Pancreas (tissue), 10 donors: ENCODE data around the gene RAB5B. TPM values are rescaled to one million over a fixed set of nuclear protein-coding genes. Genes with fewer than 3 reads are reported as not detected.
A peak's percentile ranks its signal among the peaks of the same experiment; 100 is the strongest.

Experiments used
- ATAC-seq, 4 donors: fragments of 200-7000 bp; cut with Tn5 transposase; one replicate each; pipeline versions ENCODE4 v1.8.0 to v1.9.1; 2020; ENCODE audit warnings: mild to moderate bottlenecking in 4 of 4, moderate library complexity in 4 of 4
- DNase-seq, 6 donors: peaks; one replicate each; pipeline ENCODE4 v3.0.0-alpha.2; 2020
- FAIRE-seq: peaks from 2 replicates; lab custom pipeline; 2012; peaks lifted over from hg19 to GRCh38; lab: Jason Lieb, UNC
- H3K27ac ChIP-seq, 4 donors: fragments of 200-600 bp; sonication (generic); 1 replicate in 3 of 4; 2 replicates in 1 of 4; pipeline versions ENCODE4 v1.5.0 to v1.8.0; 2020
- H3K27me3 ChIP-seq, 4 donors: fragments of 200-600 bp; one replicate each; pipeline ENCODE4 v1.8.0; 2021
- H3K36me3 ChIP-seq, 3 donors: fragments of 200-600 bp; sonication (generic) in 1 of 3; one replicate each; pipeline versions ENCODE4 v1.5.0 to v1.8.0; 2020 to 2021
- H3K4me1 ChIP-seq, 3 donors: fragments of 200-600 bp; one replicate each; pipeline ENCODE4 v1.8.0; 2021
- H3K4me3 ChIP-seq, 4 donors: fragments of 200-600 bp; sonication (generic) in 2 of 4; one replicate each; pipeline versions ENCODE4 v1.5.0 to v1.8.0; 2020 to 2021
- H3K9me3 ChIP-seq, 4 donors: fragments of 200-600 bp; one replicate each; pipeline ENCODE4 v1.8.0; 2021
- CTCF ChIP-seq, 4 donors: fragments of 200-600 bp; sonication (generic) in 3 of 4; IDR thresholded peaks; one replicate each; pipeline versions ENCODE4 v1.5.0 to v1.8.0; 2021; ENCODE audit warnings: antibody characterized with exemption in 4 of 4
- WGBS, 2 donors: extraction: QIAGEN DNeasy Blood & Tissue Kit; methylation state at CpG; one replicate each; pipeline ENCODE4 v1.1.7; 2013; 5-methylcytosine and 5-hydroxymethylcytosine counted together
- intact Hi-C, 3 donors: fragments of 100-400 bp; cut with DNase I; formaldehyde crosslinking; loops; one replicate each; pipeline versions ENCODE4 v1.11.1 to v1.14.2; 2022
- polyA plus RNA-seq, 2 donors: library from polyadenylated mRNA; stranded (reverse); fragments of 200-250 nt; gene quantifications; one replicate each; pipeline ENCODE4 v1.2.3, GENCODE V29; 2013
- total RNA-seq, 6 donors: library from RNA; stranded (reverse); fragmentation: NEBNext Ultra II Directional in 4 of 6; extraction: Animal tissue kit (Norgen Biotek cat#: 25700) in 4 of 6; gene quantifications; one replicate each; pipeline versions ENCODE4 v1.2.1 to v1.2.4, GENCODE V29; 2021 to 2023
- donor health status: healthy with polysubstance abuse.
- donor health status: DM: no; HTN: no; CAD: no; lungs with moderate emphysema.
- donor health status: DM: no; HTN: no; CAD: no.
- donor health status: control.
- donor health status: control.
- donor health status: Bipolar disorder and iron deficiency.
- donor health status: DM: yes; HTN: yes; CAD: no.
- donor health status: DM: no; HTN: no; CAD: no.
- donor health status: DM: no; HTN: no; CAD: no.
- donor health status: DM: yes; HTN: yes; CAD: no.

The RAB5B gene
- total and polyA plus RNA-seq, 8 donors = 19.8 to 76.8 (median 36.4) TPM

- TF ChIP-seq CTCF (IDR thresholded peaks at IDR 0.05) = no peak
- intact Hi-C loops = no loop called here
- Histone ChIP-seq H3K27ac (peak overlapping the region in 2 of 4 donors; percentile 89 to 90), H3K9me3 (no peaks in the 10 kb centered on the region), H3K36me3 (peaks cover 6 to 19% (median 12%) of the 10 kb centered on the region in 3 donors), H3K4me3 (peak overlapping the region; percentile 34 to 92 (median 69)), H3K27me3 (no peaks in the 10 kb centered on the region), H3K4me1 (peaks cover 5 to 12% (median 5%) of the 10 kb centered on the region in 3 donors)
- ATAC-seq = no peak
- DNase-seq = no peak
- no peak for FAIRE-seq
- WGBS, 2 donors = 13 to 16% methylated on average over 9 of the region's 9 CpGs
Measured at GRCh38 chr12:56042843-56043242, 69.0 kb downstream of the RAB5B start.

Other genes starting within 250 kb of the RAB5B start
- gene CD63, start 245.1 kb upstream of the RAB5B start, total RNA-seq = 100 to 1,000 TPM; 433 to 636 (median 525) TPM
- 100 to 1,000 TPM; 625 to 717 TPM for gene CD63, start 245.1 kb upstream of the RAB5B start, polyA plus RNA-seq
- 1 to 10 TPM in 5 of 6 donors, under 1 TPM in 1; 0.91 to 3.5 (median 1.3) TPM for gene GDF11, start 231.0 kb upstream of the RAB5B start, total RNA-seq
- gene GDF11, start 231.0 kb upstream of the RAB5B start, polyA plus RNA-seq = 1 to 10 TPM in 1 of 2 donors, under 1 TPM in 1; 0.99 to 1.7 TPM
- 10 to 100 TPM; 12.3 to 22.6 (median 16.0) TPM for gene SARNP, start 156.4 kb upstream of the RAB5B start, total RNA-seq
- gene SARNP, start 156.4 kb upstream of the RAB5B start, polyA plus RNA-seq = 10 to 100 TPM; 34.1 to 47.9 TPM
- 10 to 100 TPM in 5 of 6 donors, 1 to 10 TPM in 1; 8.6 to 28.8 (median 16.8) TPM for gene ORMDL2, start 156.0 kb upstream of the RAB5B start, total RNA-seq
- gene ORMDL2, start 156.0 kb upstream of the RAB5B start, polyA plus RNA-seq = 10 to 100 TPM; 21.2 to 33.3 TPM
- gene DNAJC14, start 144.5 kb upstream of the RAB5B start, total RNA-seq = 10 to 100 TPM in 5 of 6 donors, 1 to 10 TPM in 1; 8.7 to 20.2 (median 12.5) TPM
- gene DNAJC14, start 144.5 kb upstream of the RAB5B start, polyA plus RNA-seq = 10 to 100 TPM in 1 of 2 donors, 1 to 10 TPM in 1; 7.8 to 13.8 TPM
- 1 to 10 TPM in 4 of 6 donors, under 1 TPM in 2; 0.63 to 6.8 (median 1.8) TPM for gene MMP19, start 131.1 kb upstream of the RAB5B start, total RNA-seq
- 1 to 10 TPM; 4.3 to 7.5 TPM for gene MMP19, start 131.1 kb upstream of the RAB5B start, polyA plus RNA-seq
- gene PYM1, start 46.2 kb upstream of the RAB5B start, total RNA-seq = 10 to 100 TPM; 10.8 to 14.9 (median 13.0) TPM
- 10 to 100 TPM; 24.4 to 32.9 TPM for gene PYM1, start 46.2 kb upstream of the RAB5B start, polyA plus RNA-seq
- gene DGKA, start 42.9 kb upstream of the RAB5B start, total RNA-seq = 10 to 100 TPM; 15.5 to 34.9 (median 22.8) TPM
- gene DGKA, start 42.9 kb upstream of the RAB5B start, polyA plus RNA-seq = 10 to 100 TPM; 40.2 to 53.9 TPM
- gene PMEL, start 8.0 kb upstream of the RAB5B start, total RNA-seq = 1 to 10 TPM; 1.2 to 2.4 (median 2.1) TPM
- gene PMEL, start 8.0 kb upstream of the RAB5B start, polyA plus RNA-seq = 1 to 10 TPM; 2.6 to 3.5 TPM
- 10 to 100 TPM in 2 of 6 donors, 1 to 10 TPM in 4; 6.6 to 13.3 (median 9.7) TPM for gene CDK2, start 7.2 kb upstream of the RAB5B start, total RNA-seq
- gene CDK2, start 7.2 kb upstream of the RAB5B start, polyA plus RNA-seq = 10 to 100 TPM in 1 of 2 donors, 1 to 10 TPM in 1; 5.7 to 19.8 TPM
- gene SUOX, start 23.2 kb downstream of the RAB5B start, total RNA-seq = 10 to 100 TPM in 3 of 6 donors, 1 to 10 TPM in 3; 6.0 to 17.4 (median 9.2) TPM
- gene SUOX, start 23.2 kb downstream of the RAB5B start, polyA plus RNA-seq = 10 to 100 TPM; 15.4 to 20.4 TPM
- 1 to 10 TPM; 2.4 to 5.0 (median 3.1) TPM for gene IKZF4, start 47.0 kb downstream of the RAB5B start, total RNA-seq
- 1 to 10 TPM; 1.8 to 3.7 TPM for gene IKZF4, start 47.0 kb downstream of the RAB5B start, polyA plus RNA-seq
- gene RPS26, start 67.8 kb downstream of the RAB5B start, total RNA-seq = 10 to 100 TPM; 13.8 to 37.2 (median 27.5) TPM
- 100 to 1,000 TPM; 438 to 593 TPM for gene RPS26, start 67.8 kb downstream of the RAB5B start, polyA plus RNA-seq
- gene ERBB3, start 106.1 kb downstream of the RAB5B start, total RNA-seq = 100 to 1,000 TPM in 1 of 6 donors, 10 to 100 TPM in 5; 29.5 to 106 (median 50.7) TPM
- gene ERBB3, start 106.1 kb downstream of the RAB5B start, polyA plus RNA-seq = 10 to 100 TPM; 35.1 to 50.1 TPM
- 10 to 100 TPM; 30.1 to 59.8 (median 42.7) TPM for gene PA2G4, start 130.5 kb downstream of the RAB5B start, total RNA-seq
- gene PA2G4, start 130.5 kb downstream of the RAB5B start, polyA plus RNA-seq = 10 to 100 TPM; 38.2 to 43.5 TPM
- gene RPL41, start 142.6 kb downstream of the RAB5B start, total RNA-seq = 1,000 to 10,000 TPM; 2,275 to 3,960 (median 2,741) TPM
- 1,000 to 10,000 TPM; 1,821 to 3,381 TPM for gene RPL41, start 142.6 kb downstream of the RAB5B start, polyA plus RNA-seq
- 1 to 10 TPM; 2.6 to 4.1 (median 3.2) TPM for gene ZC3H10, start 144.2 kb downstream of the RAB5B start, total RNA-seq
- 1 to 10 TPM; 1.9 to 3.0 TPM for gene ZC3H10, start 144.2 kb downstream of the RAB5B start, polyA plus RNA-seq
- gene ESYT1, start 154.2 kb downstream of the RAB5B start, total RNA-seq = 10 to 100 TPM; 42.8 to 55.1 (median 46.5) TPM
- 10 to 100 TPM; 22.5 to 40.2 TPM for gene ESYT1, start 154.2 kb downstream of the RAB5B start, polyA plus RNA-seq
- gene MYL6B, start 178.5 kb downstream of the RAB5B start, total RNA-seq = 10 to 100 TPM in 5 of 6 donors, 1 to 10 TPM in 1; 6.7 to 18.2 (median 14.7) TPM
- 10 to 100 TPM; 39.3 to 65.9 TPM for gene MYL6B, start 178.5 kb downstream of the RAB5B start, polyA plus RNA-seq
- 100 to 1,000 TPM; 270 to 669 (median 431) TPM for gene MYL6, start 184.3 kb downstream of the RAB5B start, total RNA-seq
- gene MYL6, start 184.3 kb downstream of the RAB5B start, polyA plus RNA-seq = 1,000 to 10,000 TPM in 1 of 2 donors, 100 to 1,000 TPM in 1; 887 to 1,217 TPM
- 10 to 100 TPM; 26.3 to 64.5 (median 38.2) TPM for gene SMARCC2, start 215.4 kb downstream of the RAB5B start, total RNA-seq
- gene SMARCC2, start 215.4 kb downstream of the RAB5B start, polyA plus RNA-seq = 10 to 100 TPM; 33.1 to 42.2 TPM
- gene RNF41, start 247.8 kb downstream of the RAB5B start, total RNA-seq = 10 to 100 TPM; 11.6 to 21.9 (median 16.7) TPM
- gene RNF41, start 247.8 kb downstream of the RAB5B start, polyA plus RNA-seq = 10 to 100 TPM in 1 of 2 donors, 1 to 10 TPM in 1; 6.8 to 16.2 TPM